ENCODE results near the gene SIGLEC14. TPM values are rescaled to one million over a fixed set of nuclear protein-coding genes. Genes with fewer than 3 reads are reported as not detected.
A peak's percentile ranks its signal among the peaks of the same experiment; 100 is the strongest.

Gene SIGLEC14
- total and polyA plus RNA-seq, 5 donors from 2014 or later = 0.08 to 0.18 TPM; not detected in 3

DNA sequence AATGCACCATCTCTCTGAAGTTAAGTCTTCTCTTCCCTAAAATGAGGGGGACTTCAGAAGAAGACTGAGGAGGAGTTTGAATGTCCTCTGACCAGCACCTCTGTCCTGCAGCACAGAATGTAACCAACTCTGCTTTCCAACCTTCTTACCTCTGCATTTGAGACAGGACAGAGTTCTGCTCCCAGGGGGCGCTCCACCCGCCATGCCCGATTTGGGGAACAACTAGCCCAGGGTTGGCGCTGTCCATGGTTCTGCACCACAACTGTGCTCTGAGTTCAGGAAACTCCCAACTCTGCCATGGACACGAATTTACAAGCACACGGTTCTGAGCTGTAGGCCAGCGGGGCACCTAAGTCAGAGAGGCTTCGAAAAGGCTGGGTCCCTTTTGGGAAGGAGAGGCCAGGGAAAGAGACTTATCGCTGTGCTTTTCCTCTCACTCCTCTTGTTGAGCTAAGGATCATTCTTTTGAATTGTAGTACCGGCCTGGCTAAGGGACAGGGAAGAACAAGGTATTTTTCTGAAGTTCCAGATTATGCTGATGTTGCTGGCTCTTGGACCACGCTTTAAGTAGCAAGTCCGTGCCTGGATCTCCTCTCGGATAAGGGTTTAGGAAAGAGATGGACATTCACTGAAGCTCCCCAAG is 38.6 kb downstream of the SIGLEC14 start:
- DNase-seq (peak in 1 of 3 donors; percentile 55), ATAC-seq (ENCODE audit: low read depth in 2 of 2) (no peak)
- Mint-ChIP-seq H3K27me3 (peaks cover 17% of the 10 kb centered on the region), H3K4me3 (no peak overlapping the region), H3K36me3 (peaks cover 7% of the 10 kb centered on the region), H3K4me1 (peaks cover 0 to 7% (median 2%) of the 10 kb centered on the region in 4 donors), H3K9me3 (peaks cover 3 to 16% (median 7%) of the 10 kb centered on the region in 7 donors), H3K27ac (no peak overlapping the region)
- H3K4me1 ChIP-seq (ENCODE audit: control insufficient read depth, insufficient read depth, low read length, poor library complexity, severe bottlenecking) = no peaks in the 10 kb centered on the region
- H3K36me3 ChIP-seq (ENCODE audit: control insufficient read depth, insufficient read depth, low read length) = no peaks in the 10 kb centered on the region
- no peak overlapping the region for H3K4me3 ChIP-seq (ENCODE audit: low read depth, low read length)
- no peaks in the 10 kb centered on the region for H3K9me3 ChIP-seq (ENCODE audit: control insufficient read depth in 2 of 2, low read length in 2 of 2)
- no peaks in the 10 kb centered on the region for H3K27me3 ChIP-seq (ENCODE audit: control insufficient read depth, insufficient read depth, low read length)
- no peak overlapping the region for H3K27ac ChIP-seq (ENCODE audit: insufficient read depth, low read length, poor library complexity, severe bottlenecking)

DNA sequence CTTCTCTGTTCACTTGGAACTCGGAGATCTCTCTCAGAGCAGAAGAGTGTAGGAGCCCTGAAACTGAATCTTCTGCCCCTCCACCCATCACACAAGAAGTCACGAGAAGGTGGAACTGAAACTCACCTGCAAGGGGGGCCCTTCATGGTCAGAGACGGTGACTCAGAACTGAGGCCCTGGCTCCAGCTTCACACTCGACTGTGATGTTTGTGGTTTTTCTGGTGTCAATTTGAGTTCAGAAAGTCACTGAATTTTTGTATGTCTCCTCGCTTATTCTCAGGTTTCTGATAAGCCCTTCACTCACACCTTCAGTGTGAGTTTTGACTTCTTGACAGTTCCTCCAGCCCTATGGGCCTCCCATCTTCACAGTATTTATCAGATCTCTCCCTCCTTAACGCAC is 39.5 kb downstream of the SIGLEC14 start:
- Mint-ChIP-seq H3K9me3 (peaks cover 0 to 16% (median 4%) of the 10 kb centered on the region in 7 donors), H3K27me3 (peaks cover 25% of the 10 kb centered on the region), H3K4me1 (peaks cover 0 to 7% (median 3%) of the 10 kb centered on the region in 4 donors), H3K36me3 (peaks cover 7% of the 10 kb centered on the region), H3K27ac (peak overlapping the region in 1 of 3 donors; percentile 76), H3K4me3 (no peak overlapping the region)
- Histone ChIP-seq H3K4me1 (ENCODE audit: control insufficient read depth, insufficient read depth, low read length, poor library complexity, severe bottlenecking) (no peaks in the 10 kb centered on the region), H3K27me3 (ENCODE audit: control insufficient read depth, insufficient read depth, low read length) (no peaks in the 10 kb centered on the region), H3K36me3 (ENCODE audit: control insufficient read depth, insufficient read depth, low read length) (no peaks in the 10 kb centered on the region), H3K9me3 (ENCODE audit: control insufficient read depth in 2 of 2, low read length in 2 of 2) (no peaks in the 10 kb centered on the region), H3K4me3 (ENCODE audit: low read depth, low read length) (no peak overlapping the region), H3K27ac (ENCODE audit: insufficient read depth, low read length, poor library complexity, severe bottlenecking) (no peak overlapping the region)
- DNase-seq (peak in 1 of 3 donors; percentile 43), ATAC-seq (ENCODE audit: low read depth in 2 of 2) (peak in 1 of 2 donors; percentile 50)

DNA sequence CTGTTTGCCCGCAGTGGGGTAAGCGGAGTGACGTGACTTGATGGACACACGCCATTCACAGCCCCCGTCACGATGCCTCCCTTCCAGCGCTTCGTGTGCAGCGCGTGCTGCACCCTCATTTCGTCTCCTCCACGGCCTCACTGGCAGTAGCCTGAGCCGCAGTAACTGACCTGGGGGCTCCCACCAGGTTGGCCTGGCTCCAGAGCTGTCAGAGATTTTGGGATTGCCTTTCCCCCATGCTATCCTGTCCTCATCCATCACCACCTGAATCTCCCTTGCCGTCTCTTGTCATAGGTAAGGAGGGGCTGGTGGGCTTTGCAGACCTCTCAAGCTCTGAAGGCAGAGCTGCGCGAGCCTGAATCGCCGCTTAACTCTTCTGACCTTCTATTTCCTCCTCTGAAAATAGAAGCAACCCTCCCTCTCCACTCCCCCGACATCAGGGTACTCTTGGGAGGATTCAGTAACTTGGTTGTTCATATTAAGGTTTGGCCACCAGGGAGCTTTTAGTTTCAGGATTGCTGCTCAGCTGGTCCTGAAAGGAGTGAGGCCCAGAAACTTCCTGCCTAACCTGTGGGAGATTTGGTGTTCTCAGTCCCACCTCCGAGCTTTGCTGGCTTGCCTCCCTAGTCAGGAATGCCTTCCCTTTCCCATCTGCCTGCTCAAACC is 44.3 kb downstream of the SIGLEC14 start:
- Histone ChIP-seq H3K36me3 (ENCODE audit: control insufficient read depth, insufficient read depth, low read length) (no peaks in the 10 kb centered on the region), H3K4me1 (ENCODE audit: control insufficient read depth, insufficient read depth, low read length, poor library complexity, severe bottlenecking) (no peaks in the 10 kb centered on the region), H3K27me3 (ENCODE audit: control insufficient read depth, insufficient read depth, low read length) (peaks cover 3% of the 10 kb centered on the region), H3K9me3 (ENCODE audit: control insufficient read depth in 2 of 2, low read length in 2 of 2) (peaks cover 0 to 2% of the 10 kb centered on the region in 2 experiments), H3K4me3 (ENCODE audit: low read depth, low read length) (no peak overlapping the region), H3K27ac (ENCODE audit: insufficient read depth, low read length, poor library complexity, severe bottlenecking) (no peak overlapping the region)
- peak overlapping the region in 1 of 4 donors; percentile 28 for H3K4me3 Mint-ChIP-seq
- H3K9me3 Mint-ChIP-seq = peaks cover 0 to 8% (median 2%) of the 10 kb centered on the region in 7 donors
- ATAC-seq (ENCODE audit: low read depth in 2 of 2) = no peak
- peaks cover 34% of the 10 kb centered on the region for H3K27me3 Mint-ChIP-seq
- H3K36me3 Mint-ChIP-seq = peaks cover 7% of the 10 kb centered on the region
- no peak for DNase-seq
- H3K4me1 Mint-ChIP-seq = peaks cover 0 to 11% (median 3%) of the 10 kb centered on the region in 4 donors
- peak overlapping the region in 2 of 3 donors; percentile 33 to 66 for H3K27ac Mint-ChIP-seq

DNA sequence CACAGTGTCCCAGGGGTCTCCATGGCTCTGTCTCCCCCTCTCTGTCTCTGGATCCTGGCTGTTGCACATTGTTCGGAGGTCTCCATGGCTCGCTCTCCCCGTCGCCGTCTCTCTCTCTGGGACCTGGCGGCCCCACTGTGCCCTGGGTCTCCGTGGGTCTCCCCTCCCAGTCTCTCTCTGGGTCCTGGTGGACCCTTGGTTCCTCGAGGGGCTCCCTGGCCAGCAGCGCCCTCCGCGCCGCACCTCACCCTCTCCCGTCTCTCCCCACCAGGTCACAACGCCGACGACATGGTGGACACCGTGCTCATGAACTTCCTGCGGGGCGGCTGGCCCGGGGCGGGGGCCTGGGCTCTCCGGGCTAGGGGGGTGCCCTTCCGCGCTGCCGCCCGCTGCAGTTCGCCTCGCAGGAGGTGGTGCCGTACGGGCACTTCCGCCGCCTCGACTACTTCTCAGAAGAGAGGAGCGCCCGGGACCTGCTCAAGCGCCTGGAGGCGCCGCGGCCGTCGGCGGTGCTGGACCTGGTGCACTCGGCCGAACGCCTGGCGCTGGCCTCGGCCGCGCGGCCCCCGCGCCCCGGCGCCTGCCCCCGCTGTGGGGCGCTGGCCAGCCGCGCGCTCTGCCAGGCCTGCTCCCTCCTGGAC is 45.6 kb downstream of the SIGLEC14 start:
- Histone ChIP-seq H3K27me3 (ENCODE audit: control insufficient read depth, insufficient read depth, low read length) (peaks cover 3% of the 10 kb centered on the region), H3K27ac (ENCODE audit: insufficient read depth, low read length, poor library complexity, severe bottlenecking) (no peak overlapping the region), H3K36me3 (ENCODE audit: control insufficient read depth, insufficient read depth, low read length) (no peaks in the 10 kb centered on the region), H3K4me3 (ENCODE audit: low read depth, low read length) (no peak overlapping the region), H3K4me1 (ENCODE audit: control insufficient read depth, insufficient read depth, low read length, poor library complexity, severe bottlenecking) (no peaks in the 10 kb centered on the region), H3K9me3 (ENCODE audit: control insufficient read depth in 2 of 2, low read length in 2 of 2) (peaks cover 0 to 2% of the 10 kb centered on the region in 2 experiments)
- H3K36me3 Mint-ChIP-seq = peaks cover 11% of the 10 kb centered on the region
- H3K4me1 Mint-ChIP-seq = peaks cover 0 to 8% (median 2%) of the 10 kb centered on the region in 4 donors
- H3K9me3 Mint-ChIP-seq = peaks cover 0 to 7% (median 0%) of the 10 kb centered on the region in 7 donors
- no peak overlapping the region for H3K27ac Mint-ChIP-seq
- ATAC-seq (ENCODE audit: low read depth in 2 of 2) (no peak), DNase-seq (peak in 1 of 3 donors; percentile 12)
- peaks cover 34% of the 10 kb centered on the region for H3K27me3 Mint-ChIP-seq
- H3K4me3 Mint-ChIP-seq = no peak overlapping the region

DNA sequence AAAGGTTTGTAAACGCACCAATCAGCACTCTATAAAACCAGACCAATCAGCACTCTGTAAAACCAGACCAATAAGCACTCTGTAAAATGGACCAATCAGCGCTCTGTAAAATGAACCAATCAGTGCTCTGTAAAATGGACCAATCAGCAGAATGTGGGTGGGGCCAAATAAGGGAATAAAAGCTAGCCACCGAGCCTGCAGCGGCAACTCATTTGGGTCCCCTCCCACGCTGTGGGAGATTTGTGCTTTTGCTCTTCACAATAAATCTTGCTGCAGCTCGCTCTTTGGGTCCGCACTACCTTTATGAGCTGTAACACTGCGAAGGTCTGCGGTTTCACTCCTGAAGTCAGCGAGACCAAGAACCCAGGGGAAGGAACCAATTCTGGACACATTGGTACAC is 47.5 kb downstream of the SIGLEC14 start:
- H3K9me3 Mint-ChIP-seq = peaks cover 0 to 11% (median 1%) of the 10 kb centered on the region in 7 donors
- peaks cover 17% of the 10 kb centered on the region for H3K36me3 Mint-ChIP-seq
- DNase-seq (no peak), ATAC-seq (ENCODE audit: low read depth in 2 of 2) (no peak)
- no peak overlapping the region for H3K4me3 Mint-ChIP-seq
- H3K27ac ChIP-seq (ENCODE audit: insufficient read depth, low read length, poor library complexity, severe bottlenecking) = no peak overlapping the region
- peaks cover 0 to 27% (median 9%) of the 10 kb centered on the region in 4 donors for H3K4me1 Mint-ChIP-seq
- no peaks in the 10 kb centered on the region for H3K36me3 ChIP-seq (ENCODE audit: control insufficient read depth, insufficient read depth, low read length)
- peaks cover 6% of the 10 kb centered on the region for H3K4me1 ChIP-seq (ENCODE audit: control insufficient read depth, insufficient read depth, low read length, poor library complexity, severe bottlenecking)
- H3K27me3 Mint-ChIP-seq = peaks cover 27% of the 10 kb centered on the region
- peaks cover 3% of the 10 kb centered on the region for H3K27me3 ChIP-seq (ENCODE audit: control insufficient read depth, insufficient read depth, low read length)
- no peak overlapping the region for H3K27ac Mint-ChIP-seq
- H3K9me3 ChIP-seq (ENCODE audit: control insufficient read depth in 2 of 2, low read length in 2 of 2) = peaks cover 0 to 2% of the 10 kb centered on the region in 2 experiments
- no peak overlapping the region for H3K4me3 ChIP-seq (ENCODE audit: low read depth, low read length)

DNA sequence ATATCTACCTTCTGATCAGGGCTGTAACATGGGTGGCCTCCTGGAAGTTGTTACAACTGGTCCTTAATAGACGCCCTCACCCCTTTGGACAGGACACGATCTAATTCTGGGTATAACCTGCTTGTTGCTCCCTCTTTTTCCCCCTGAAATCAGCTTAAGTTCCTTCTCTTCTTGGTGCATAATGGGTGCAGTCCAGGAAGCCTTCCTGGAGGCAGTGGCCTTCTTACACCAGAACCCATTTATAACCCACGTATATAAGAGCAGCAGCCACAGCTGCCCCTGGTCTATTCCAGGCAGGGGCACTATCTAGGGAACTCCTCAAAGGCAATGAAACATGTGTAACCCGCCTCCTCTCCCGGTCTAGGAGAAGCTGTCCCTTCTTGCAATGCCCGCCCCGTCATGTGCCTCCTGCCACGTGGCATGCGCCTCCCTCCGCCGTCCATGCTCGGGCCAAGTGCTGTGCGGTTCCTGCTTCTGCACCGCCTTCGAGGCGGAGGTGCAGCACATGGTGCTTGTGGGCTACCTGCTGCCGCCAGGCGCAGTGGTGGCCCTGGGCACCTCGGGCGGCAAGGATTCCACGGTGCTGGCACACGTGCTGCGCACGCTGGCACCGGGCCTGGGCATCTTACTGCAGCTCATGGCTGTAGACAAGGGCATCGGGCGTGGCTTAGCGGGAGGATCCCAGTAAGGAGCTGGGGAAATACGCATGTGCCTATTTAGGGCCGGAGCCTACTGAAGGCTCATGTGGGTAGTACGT is 48.3 kb downstream of the SIGLEC14 start:
- peaks cover 3% of the 10 kb centered on the region for H3K27me3 ChIP-seq (ENCODE audit: control insufficient read depth, insufficient read depth, low read length)
- Mint-ChIP-seq H3K36me3 (peaks cover 18% of the 10 kb centered on the region), H3K27ac (no peak overlapping the region), H3K27me3 (peaks cover 27% of the 10 kb centered on the region), H3K9me3 (peaks cover 0 to 10% (median 1%) of the 10 kb centered on the region in 7 donors), H3K4me3 (peak overlapping the region in 1 of 4 donors; percentile 32), H3K4me1 (peaks cover 0 to 34% (median 14%) of the 10 kb centered on the region in 4 donors)
- H3K9me3 ChIP-seq (ENCODE audit: control insufficient read depth in 2 of 2, low read length in 2 of 2) = peaks cover 0 to 2% of the 10 kb centered on the region in 2 experiments
- peaks cover 13% of the 10 kb centered on the region for H3K4me1 ChIP-seq (ENCODE audit: control insufficient read depth, insufficient read depth, low read length, poor library complexity, severe bottlenecking)
- DNase-seq (no peak), ATAC-seq (ENCODE audit: low read depth in 2 of 2) (no peak)
- H3K4me3 ChIP-seq (ENCODE audit: low read depth, low read length) = no peak overlapping the region
- H3K36me3 ChIP-seq (ENCODE audit: control insufficient read depth, insufficient read depth, low read length) = no peaks in the 10 kb centered on the region
- no peak overlapping the region for H3K27ac ChIP-seq (ENCODE audit: insufficient read depth, low read length, poor library complexity, severe bottlenecking)
